22Rv1 (cell line): ENCODE results near the gene PHOX2B.

Source experiments
- H3K27ac ChIP-seq: fragments of 450-650 bp; 2 replicates; pipeline ENCODE4 v1.5.1; 2017
- ZFX ChIP-seq: fragments of 450-650 bp; IDR thresholded peaks from 2 replicates; pipeline ENCODE4 v1.6.1; 2017; ENCODE audit warnings: antibody characterized with exemption, borderline replicate concordance
- TF ChIP-seq, protein P1 (sequence below): fragments of 450-650 bp; IDR thresholded peaks from 2 replicates; pipeline ENCODE4 v1.5.1; 2017; ENCODE audit warnings: mild to moderate bottlenecking

The PHOX2B gene

DNA sequence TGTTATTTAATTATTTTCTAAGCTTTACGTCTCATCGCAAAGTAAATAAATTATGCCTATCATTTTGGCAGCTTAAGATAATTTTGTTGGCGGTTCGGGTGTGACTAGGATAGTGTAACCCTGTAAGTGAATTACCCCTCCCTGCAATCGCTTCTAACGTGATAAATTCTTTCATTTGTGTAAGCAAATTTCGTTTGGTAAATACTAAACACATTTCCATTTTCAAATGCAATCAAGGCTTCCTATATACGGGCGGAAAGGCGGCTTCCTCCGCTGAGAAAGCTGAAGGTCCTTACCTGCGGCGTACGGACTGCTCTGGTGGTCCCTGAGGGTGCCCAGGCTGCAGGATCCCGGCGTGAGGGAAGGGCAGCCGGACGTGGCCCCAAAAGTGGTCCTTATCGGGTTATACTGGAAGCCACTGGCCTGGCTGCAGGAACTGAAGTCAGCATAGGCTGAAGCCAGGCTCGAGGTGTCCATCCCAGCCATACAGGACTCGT lies 403 bp downstream of the PHOX2B start:
- TF ChIP-seq ZFX: no peak
- TF ChIP-seq, protein P1, sequence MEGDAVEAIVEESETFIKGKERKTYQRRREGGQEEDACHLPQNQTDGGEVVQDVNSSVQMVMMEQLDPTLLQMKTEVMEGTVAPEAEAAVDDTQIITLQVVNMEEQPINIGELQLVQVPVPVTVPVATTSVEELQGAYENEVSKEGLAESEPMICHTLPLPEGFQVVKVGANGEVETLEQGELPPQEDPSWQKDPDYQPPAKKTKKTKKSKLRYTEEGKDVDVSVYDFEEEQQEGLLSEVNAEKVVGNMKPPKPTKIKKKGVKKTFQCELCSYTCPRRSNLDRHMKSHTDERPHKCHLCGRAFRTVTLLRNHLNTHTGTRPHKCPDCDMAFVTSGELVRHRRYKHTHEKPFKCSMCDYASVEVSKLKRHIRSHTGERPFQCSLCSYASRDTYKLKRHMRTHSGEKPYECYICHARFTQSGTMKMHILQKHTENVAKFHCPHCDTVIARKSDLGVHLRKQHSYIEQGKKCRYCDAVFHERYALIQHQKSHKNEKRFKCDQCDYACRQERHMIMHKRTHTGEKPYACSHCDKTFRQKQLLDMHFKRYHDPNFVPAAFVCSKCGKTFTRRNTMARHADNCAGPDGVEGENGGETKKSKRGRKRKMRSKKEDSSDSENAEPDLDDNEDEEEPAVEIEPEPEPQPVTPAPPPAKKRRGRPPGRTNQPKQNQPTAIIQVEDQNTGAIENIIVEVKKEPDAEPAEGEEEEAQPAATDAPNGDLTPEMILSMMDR: no peak
- H3K27ac ChIP-seq: no peak overlapping the region

DNA sequence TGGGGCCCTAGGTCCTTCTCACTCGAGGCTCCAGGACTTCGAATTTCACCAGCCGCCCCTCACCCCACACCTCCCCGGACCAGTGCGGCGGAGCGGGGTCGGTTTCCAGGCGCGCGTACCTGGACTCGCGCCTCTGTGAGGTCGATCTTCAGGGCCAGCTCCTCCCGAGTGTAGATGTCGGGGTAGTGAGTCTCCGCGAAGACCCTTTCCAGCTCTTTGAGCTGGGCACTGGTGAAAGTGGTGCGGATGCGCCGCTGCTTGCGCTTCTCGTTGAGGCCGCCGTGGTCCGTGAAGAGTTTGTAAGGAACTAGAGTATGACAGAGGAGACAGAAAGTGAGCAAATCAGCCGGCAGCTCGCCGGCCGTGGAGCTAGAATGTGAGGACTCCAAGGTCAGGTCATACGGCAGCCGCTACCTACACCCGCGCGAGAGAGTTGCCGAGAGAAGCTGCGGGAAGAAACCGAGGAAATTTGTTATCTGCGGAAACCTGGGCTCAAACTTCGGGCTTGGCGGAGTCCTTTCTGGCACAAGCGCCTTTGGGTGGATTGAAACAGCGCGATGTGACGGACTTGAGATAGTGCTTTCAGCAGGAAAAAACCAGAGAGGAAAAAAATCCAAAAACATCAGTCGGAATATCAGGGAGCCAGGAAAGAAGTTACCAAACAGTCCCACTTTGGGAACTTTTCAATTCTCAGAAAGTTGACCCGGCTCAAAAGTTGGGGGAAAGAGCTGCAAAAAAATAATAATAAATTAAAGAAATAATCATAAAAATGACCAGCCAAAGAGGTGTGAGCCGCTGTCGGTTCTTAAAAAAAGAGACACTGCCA lies 1.1 kb downstream of the PHOX2B start:
- H3K27ac ChIP-seq: no peak overlapping the region
- TF ChIP-seq, protein P1: no peak
- no peak for TF ChIP-seq ZFX

DNA sequence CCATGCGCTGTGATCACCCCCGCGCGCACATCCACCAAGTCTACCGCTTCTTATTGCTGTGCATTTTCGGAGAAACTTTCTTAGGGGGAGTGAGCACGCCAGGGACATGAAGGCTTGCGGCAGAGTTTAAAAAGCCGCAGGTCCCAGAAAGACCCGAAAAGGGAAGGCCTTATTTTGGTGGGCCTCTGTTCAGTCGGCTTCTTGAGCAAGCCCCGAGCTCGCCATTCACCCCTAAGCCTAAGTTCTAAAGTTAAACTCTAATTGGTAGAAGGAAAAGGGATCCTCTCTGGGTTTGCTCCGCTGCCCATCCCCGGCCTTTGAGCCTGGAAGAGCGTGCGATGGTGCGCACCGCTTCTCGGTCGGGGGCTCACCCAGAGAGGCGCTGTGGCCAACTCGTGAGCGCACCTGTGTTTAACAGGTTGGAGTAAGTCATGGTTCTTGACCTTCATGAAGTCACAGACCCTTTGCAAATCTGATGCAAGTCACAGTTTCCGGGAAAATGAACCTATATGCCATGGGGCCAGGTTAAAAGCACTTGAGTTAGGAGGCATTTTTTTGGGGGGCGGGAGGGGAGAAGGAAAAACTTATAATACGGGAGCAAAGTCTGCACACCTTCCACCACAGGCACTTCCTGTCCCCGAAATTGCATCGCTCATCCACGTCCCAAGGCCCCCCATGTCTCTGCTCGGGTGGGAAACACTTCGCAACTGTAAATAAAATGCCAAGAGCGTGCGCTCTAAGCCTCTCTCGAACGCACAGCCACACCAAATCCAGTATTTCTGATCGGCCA lies 1.9 kb downstream of the PHOX2B start:
- TF ChIP-seq, protein P1: no peak
- no peak overlapping the region for H3K27ac ChIP-seq

DNA sequence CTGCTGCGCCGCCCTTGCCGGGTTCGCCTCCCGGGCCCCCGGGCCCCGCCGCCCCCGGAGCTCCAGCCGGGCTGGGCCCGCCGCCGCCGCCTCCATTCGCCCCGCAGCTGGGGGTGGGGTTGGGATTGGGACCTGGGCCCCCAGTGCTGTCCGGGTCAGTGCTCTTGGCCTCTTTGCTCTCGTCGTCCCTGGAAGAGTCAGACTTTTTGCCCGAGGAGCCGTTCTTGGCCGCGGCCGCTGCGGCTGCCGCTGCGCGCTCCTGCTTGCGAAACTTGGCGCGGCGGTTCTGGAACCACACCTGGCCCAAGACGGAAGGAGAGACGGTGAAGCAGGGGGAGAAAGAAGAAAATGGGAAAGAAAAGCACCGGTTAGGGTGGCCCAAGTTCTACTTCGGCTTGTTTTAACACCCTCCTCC lies 2.5 kb downstream of the PHOX2B start:
- no peak overlapping the region for H3K27ac ChIP-seq
- TF ChIP-seq, protein P1: no peak
- no peak for TF ChIP-seq ZFX

DNA sequence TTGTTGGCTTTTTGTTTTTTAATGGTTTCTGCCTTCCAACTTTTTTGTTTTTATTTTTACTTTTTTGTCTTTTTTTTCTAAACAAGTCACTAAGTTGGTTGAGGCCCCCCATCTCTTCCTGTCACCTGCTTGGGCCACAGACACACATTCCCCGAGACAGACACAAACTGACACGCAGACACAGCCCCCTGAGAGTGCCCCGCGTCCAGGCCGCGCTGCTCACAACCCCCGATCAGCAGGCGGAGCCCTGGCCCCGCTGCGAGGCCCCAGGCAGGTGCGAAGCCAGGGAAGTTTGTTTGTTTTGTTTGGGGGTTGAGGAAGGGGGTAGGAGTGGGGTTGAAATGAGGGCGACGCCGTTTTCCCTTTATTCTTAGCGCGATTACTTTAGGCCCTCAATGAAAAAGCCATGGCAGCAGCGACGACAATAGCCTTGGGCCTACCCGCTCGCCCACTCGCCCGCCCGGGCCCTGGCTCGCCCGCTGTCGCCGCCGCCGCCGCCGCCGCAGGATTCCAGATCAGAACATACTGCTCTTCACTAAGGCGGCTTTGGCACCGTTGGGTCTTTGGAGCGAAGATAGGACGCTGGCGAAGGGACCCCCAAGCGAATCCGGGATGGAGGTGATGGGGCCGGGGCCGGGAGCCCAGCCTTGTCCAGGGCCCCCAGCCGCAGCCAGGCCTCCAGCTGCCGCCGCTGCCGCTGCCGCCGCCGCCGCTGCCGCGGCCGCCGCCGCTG lies 3.1 kb downstream of the PHOX2B start:
- no peak overlapping the region for H3K27ac ChIP-seq
- no peak for TF ChIP-seq ZFX
- TF ChIP-seq, protein P1: no peak

DNA sequence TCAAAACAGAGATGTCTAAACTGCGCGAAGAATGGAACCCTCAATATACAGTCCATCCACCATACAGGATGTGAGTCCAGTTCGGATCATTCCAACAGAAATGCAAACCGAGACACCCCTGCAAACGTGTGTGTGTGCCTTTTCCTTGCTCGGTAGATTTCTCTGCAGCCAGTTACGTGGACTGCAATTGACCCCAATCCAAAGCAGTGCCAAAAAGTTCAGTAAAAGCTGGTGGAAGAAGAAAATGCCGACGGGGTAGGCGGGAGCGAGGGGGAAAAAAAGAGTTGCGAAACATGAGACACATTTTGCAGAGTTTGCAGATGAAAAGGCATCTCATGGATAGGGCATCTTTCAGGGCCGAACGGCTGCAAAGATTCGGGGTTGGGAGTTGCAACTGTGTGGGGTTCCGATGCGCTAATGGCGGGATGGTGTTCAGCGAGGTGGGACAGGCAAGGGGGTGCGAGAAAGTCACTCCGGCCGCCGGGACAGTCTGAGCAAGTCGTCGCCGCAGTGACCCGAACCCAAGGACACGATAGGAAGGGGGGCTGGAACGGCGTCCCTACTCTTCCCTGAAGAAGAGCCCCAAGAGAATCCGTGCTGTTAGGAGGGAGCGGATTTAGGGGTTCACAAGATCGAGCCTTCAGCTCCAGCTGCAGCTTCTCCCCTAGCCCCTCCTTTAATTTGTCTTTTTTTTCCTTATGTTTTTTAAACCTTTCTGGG lies 3.8 kb downstream of the PHOX2B start:
- TF ChIP-seq ZFX: no peak
- TF ChIP-seq, protein P1: no peak
- no peak overlapping the region for H3K27ac ChIP-seq
